ENCODE measurements around the gene KIAA0753. TPM values are rescaled to one million over a fixed set of nuclear protein-coding genes. Genes with fewer than 3 reads are reported as not detected.

The KIAA0753 gene
- total RNA-seq, 1 experiment from 2014 or later, result 13.0 TPM

GRCh38 chr17:6587310-6587709, 53.2 kb downstream of the KIAA0753 start:
- TSS peak; percentile 10 for BruUV-seq (replicated peaks)
- in situ Hi-C loops (cut with HindIII; ENCODE audit: low pct_unique_long_range_greater_than_20kb, low sequenced_read_pairs) (no loop called here), intact Hi-C loops (cut with micrococcal nuclease; ENCODE audit: unreplicated experiment) (no loop called here)
- no peak for ATAC-seq
- peaks cover 12% of the 10 kb centered on the region for H3K36me3 ChIP-seq (ENCODE audit: control insufficient read depth, insufficient read depth, low read length)
- no peak overlapping the region for H3K27ac ChIP-seq (ENCODE audit: low read length)
- H3K4me3 ChIP-seq (ENCODE audit: low read depth in 2 of 2, low read length in 2 of 2), result no peak overlapping the region
- CTCF ChIA-PET, result no interaction called here
- no peak for TF ChIP-seq CTCF (IDR thresholded peaks at IDR 0.05)
- no peak for TF ChIP-seq POLR2AphosphoS5 (IDR thresholded peaks at IDR 0.05; ENCODE audit: low read depth, low read length)
- TF ChIP-seq SIN3A (IDR thresholded peaks at IDR 0.05; ENCODE audit: borderline replicate concordance, insufficient read depth, low read depth, low read length), result no peak
- no peak for TF ChIP-seq TCF7L2 (IDR thresholded peaks at IDR 0.05; ENCODE audit: low read depth, low read length)
- no peak for TF ChIP-seq REST (IDR thresholded peaks at IDR 0.05; ENCODE audit: insufficient read depth in 1 of 2, low read depth in 2 of 2, low read length in 1 of 2)
- peaks cover 17% of the 10 kb centered on the region; the same call in 1 of the 2 replicates for H3K9me3 ChIP-seq (ENCODE audit: control insufficient read depth, insufficient read depth, low read depth, low read length)
- POLR2A ChIA-PET, result no interaction called here
- no peaks in the 10 kb centered on the region for H3K4me1 ChIP-seq (ENCODE audit: control insufficient read depth, insufficient read depth, low read length)
- no peak for DNase-seq (ENCODE audit: low read depth, low spot score)
- no peaks in the 10 kb centered on the region for H3K27me3 ChIP-seq (ENCODE audit: control insufficient read depth, insufficient read depth, low read length)

GRCh38 chr17:6583411-6583810, 57.1 kb downstream of the KIAA0753 start:
- Histone ChIP-seq H3K4me1 (ENCODE audit: control insufficient read depth, insufficient read depth, low read length) (no peaks in the 10 kb centered on the region), H3K9me3 (ENCODE audit: control insufficient read depth, insufficient read depth, low read depth, low read length) (peaks cover 17% of the 10 kb centered on the region; the same call in 1 of the 2 replicates), H3K36me3 (ENCODE audit: control insufficient read depth, insufficient read depth, low read length) (peaks cover 5% of the 10 kb centered on the region), H3K27ac (ENCODE audit: low read length) (no peak overlapping the region), H3K27me3 (ENCODE audit: control insufficient read depth, insufficient read depth, low read length) (no peaks in the 10 kb centered on the region), H3K4me3 (ENCODE audit: low read depth in 2 of 2, low read length in 2 of 2) (no peak overlapping the region)
- DNase-seq (ENCODE audit: low read depth, low spot score) (no peak), ATAC-seq (no peak)
- CTCF ChIA-PET, result no interaction called here
- POLR2A ChIA-PET, result interaction anchor here (0.5 kb wide), 1 partner anchor 204 kb away, joined by 3 read pairs; no protein-coding TSS in a partner anchor
- in situ Hi-C loops (cut with HindIII; ENCODE audit: low pct_unique_long_range_greater_than_20kb, low sequenced_read_pairs), result no loop called here
- TF ChIP-seq REST (IDR thresholded peaks at IDR 0.05; ENCODE audit: insufficient read depth in 1 of 2, low read depth in 2 of 2, low read length in 1 of 2) (no peak), POLR2AphosphoS5 (IDR thresholded peaks at IDR 0.05; ENCODE audit: low read depth, low read length) (no peak), SIN3A (IDR thresholded peaks at IDR 0.05; ENCODE audit: borderline replicate concordance, insufficient read depth, low read depth, low read length) (no peak), CTCF (IDR thresholded peaks at IDR 0.05) (no peak), TCF7L2 (IDR thresholded peaks at IDR 0.05; ENCODE audit: low read depth, low read length) (no peak)
- no TSS peak for BruUV-seq (replicated peaks)
- intact Hi-C loops (cut with micrococcal nuclease; ENCODE audit: unreplicated experiment), result no loop called here

Data from Panc1 (cell line).